Daoy (cell line): ENCODE data around the gene TNPO2. TPM values are rescaled to one million over a fixed set of nuclear protein-coding genes. Genes with fewer than 3 reads are reported as not detected.
A peak's percentile ranks its signal among the peaks of the same experiment; 100 is the strongest.
"Not testable (repeated sequence)": the region's sequence is repeated elsewhere in the genome, so short reads cannot be mapped to it uniquely, and the experiment has no call there.

Experiments used
- DNase-seq: peaks from one replicate; pipeline ENCODE4 v3.0.0-alpha.2; 2015; ENCODE audit warnings: low read depth
- total RNA-seq: library from RNA; depleted of rRNA; stranded (reverse); fragments of >200 nt; shearing (Covaris generic); gene quantifications from 2 replicates; pipeline ENCODE4 v1.2.3, GENCODE V29; 2014

Gene TNPO2
- total RNA-seq, 1 experiment from 2014 or later = 18.2 TPM

GRCh38 chr19:12706332-12706718 is 17.4 kb downstream of the TNPO2 start:
- DNase-seq = no peak

GRCh38 chr19:12705654-12706331 is 17.9 kb downstream of the TNPO2 start:
- no peak for DNase-seq

GRCh38 chr19:12705169-12705568 is 18.6 kb downstream of the TNPO2 start:
- DNase-seq = no peak

GRCh38 chr19:12703046-12703445 is 20.7 kb downstream of the TNPO2 start:
- DNase-seq = peak; percentile 51

- no peak for DNase-seq
Observed at GRCh38 chr19:12701596-12702282, 22.0 kb downstream of the TNPO2 start.

- DNase-seq = no peak
Observed at GRCh38 chr19:12698138-12698537, 25.6 kb downstream of the TNPO2 start.

GRCh38 chr19:12697425-12697824 is 26.3 kb downstream of the TNPO2 start:
- not testable (repeated sequence) for DNase-seq

GRCh38 chr19:12696366-12697335 is 27.1 kb downstream of the TNPO2 start, which contains the start of gene FBXW9:
TSS of gene FBXW9 (minus strand) at chr19:12696631. CDS start at chr19:12696581, 50 bp downstream.
- DNase-seq = peak; percentile 97

GRCh38 chr19:12695997-12696365 is 27.8 kb downstream of the TNPO2 start:
- DNase-seq = no peak

- no peak for DNase-seq
Observed at GRCh38 chr19:12695514-12695913, 28.2 kb downstream of the TNPO2 start.

- DNase-seq = no peak
Observed at GRCh38 chr19:12695096-12695495, 28.6 kb downstream of the TNPO2 start.

- DNase-seq = no peak
Observed at GRCh38 chr19:12694641-12695040, 29.1 kb downstream of the TNPO2 start.

- no peak for DNase-seq
Observed at GRCh38 chr19:12692960-12693359, 30.8 kb downstream of the TNPO2 start.

GRCh38 chr19:12689581-12690216 is 34.0 kb downstream of the TNPO2 start:
- no peak for DNase-seq

GRCh38 chr19:12689012-12689411 is 34.7 kb downstream of the TNPO2 start:
- DNase-seq = no peak

- DNase-seq = no peak
Observed at GRCh38 chr19:12687496-12688196, 36.1 kb downstream of the TNPO2 start, which contains the start of gene GNG14. TSS of gene GNG14 (plus strand) at chr19:12687998. CDS start at chr19:12688049, 51 bp downstream.

- no peak for DNase-seq
Observed at GRCh38 chr19:12685831-12686230, 37.9 kb downstream of the TNPO2 start.

GRCh38 chr19:12681074-12681987 is 42.4 kb downstream of the TNPO2 start, which contains the start of gene DHPS:
TSS of gene DHPS (minus strand) at chr19:12681880. CDS start at chr19:12681766, 114 bp downstream.
- peak; percentile 98 for DNase-seq

- no peak for DNase-seq
Observed at GRCh38 chr19:12680034-12680433, 43.7 kb downstream of the TNPO2 start.

GRCh38 chr19:12678039-12678438 is 45.7 kb downstream of the TNPO2 start:
- DNase-seq = not testable (repeated sequence)
